Peyer's patch (tissue), 4 donors: ENCODE data around the gene CD40. TPM values are rescaled to one million over a fixed set of nuclear protein-coding genes. Genes with fewer than 3 reads are reported as not detected.

Experiments used
- DNase-seq, 3 donors: peaks; one replicate each; pipeline ENCODE4 v3.0.0-alpha.2; 2017 to 2019
- H3K27ac ChIP-seq, 4 donors: fragments of 200-600 bp; sonication (generic); one replicate each; pipeline ENCODE4 v1.5.1; 2016 to 2019
- H3K27me3 ChIP-seq, 2 donors: fragments of 200-600 bp; sonication (generic); one replicate each; pipeline ENCODE4 v1.5.1; 2019
- H3K36me3 ChIP-seq, 3 donors: fragments of 200-600 bp; sonication (generic); one replicate each; pipeline ENCODE4 v1.5.1; 2016 to 2019
- H3K4me1 ChIP-seq, 4 donors: fragments of 200-600 bp; sonication (generic); one replicate each; pipeline ENCODE4 v1.5.1; 2016 to 2019
- H3K4me3 ChIP-seq, 4 donors: fragments of 200-600 bp; sonication (generic); 1 replicate in 3 of 4; 2 replicates in 1 of 4; pipeline ENCODE4 v1.5.1; 2016 to 2019; ENCODE audit warnings: mild to moderate bottlenecking in 1 of 4
- H3K9me3 ChIP-seq, 4 donors: fragments of 200-600 bp; sonication (generic); one replicate each; pipeline ENCODE4 v1.5.1; 2016 to 2019; ENCODE audit warnings: mild to moderate bottlenecking in 1 of 4
- POLR2A ChIP-seq, 2 donors: fragments of 450-650 bp; IDR thresholded peaks; one replicate each; pipeline ENCODE4 v1.5.1; 2017; ENCODE audit warnings: antibody characterized with exemption in 2 of 2, mild to moderate bottlenecking in 2 of 2, moderate library complexity in 2 of 2
- total RNA-seq, 4 donors: library from RNA; depleted of rRNA; stranded (reverse); fragments of >200 nt; gene quantifications; one replicate each; pipeline ENCODE4 v1.1.0, GENCODE V29; 2016
- TF ChIP-seq, protein P1 (sequence below), 6 experiments: fragments of 450-650 bp in 4 of 6; fragments of 200-600 bp in 2 of 6; sonication (generic) in 1 of 6; IDR thresholded peaks; one replicate each; pipeline ENCODE4 v1.5.1; 2017 to 2019; ENCODE audit warnings: antibody characterized with exemption in 6 of 6, mild to moderate bottlenecking in 3 of 6, moderate library complexity in 1 of 6

CD40 gene
- total RNA-seq, 4 donors from 2014 or later = 1.6 to 17.6 (median 9.3) TPM

DNA sequence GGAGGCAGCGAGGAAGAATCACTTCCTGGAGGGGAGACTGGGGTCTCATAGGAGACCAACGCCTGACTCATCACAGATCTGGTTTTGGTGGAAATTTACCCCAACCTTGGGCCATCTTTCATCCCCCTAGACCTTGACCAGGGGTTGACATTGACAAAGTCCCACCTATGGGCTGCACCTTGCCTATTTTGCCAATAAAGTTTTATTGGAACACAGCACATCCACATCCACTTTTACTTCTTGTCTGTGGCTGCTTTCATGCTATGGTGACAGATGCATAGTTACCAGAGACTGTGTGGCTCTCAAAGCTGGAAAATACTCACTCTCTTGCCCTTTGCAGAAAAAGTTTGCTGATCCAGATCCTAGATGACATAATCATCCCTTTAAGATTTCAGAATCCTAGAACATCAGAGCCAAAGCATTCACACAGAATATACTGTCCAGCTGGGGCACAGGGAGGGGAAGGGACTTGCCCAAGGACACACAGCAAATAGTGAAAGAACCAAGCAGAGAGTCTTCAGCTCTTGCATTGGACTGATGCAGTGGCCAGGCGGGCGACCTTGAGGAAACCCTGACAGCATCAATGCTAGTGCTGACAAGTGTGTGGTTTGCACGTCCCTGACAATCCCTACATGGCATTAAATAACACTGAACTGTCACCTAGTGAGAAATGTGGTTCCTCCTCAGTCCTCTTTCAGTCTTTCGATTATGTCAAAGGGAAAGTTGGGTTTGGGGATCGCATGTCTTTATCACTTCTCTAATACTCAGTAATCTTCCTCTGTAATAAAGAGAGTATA, 41.2 kb downstream of the CD40 start:
- no peaks in the 10 kb centered on the region for H3K9me3 ChIP-seq
- no peaks in the 10 kb centered on the region for H3K27me3 ChIP-seq

DNA sequence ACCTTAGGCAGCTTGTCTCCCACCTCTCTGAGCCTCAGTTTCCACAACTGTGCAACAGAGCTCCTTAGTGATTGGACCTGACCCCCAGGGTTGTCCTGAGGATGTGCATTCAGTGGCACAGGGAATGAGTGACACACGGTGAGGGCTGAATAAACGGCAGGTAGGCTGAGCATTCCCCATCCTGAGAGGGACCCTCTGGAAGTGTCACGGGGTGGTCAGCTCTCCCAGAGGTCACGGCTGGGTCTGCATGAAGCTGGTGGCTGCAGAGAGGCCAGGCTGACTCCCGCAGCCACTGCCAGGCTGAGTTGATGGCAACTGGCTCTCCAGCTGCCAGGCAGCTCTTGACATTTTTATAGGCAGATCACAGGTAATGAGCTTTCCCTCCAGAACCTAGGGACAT, 42.5 kb downstream of the CD40 start:
- Histone ChIP-seq H3K9me3 (no peaks in the 10 kb centered on the region), H3K27ac (no peak overlapping the region), H3K4me3 (no peak overlapping the region), H3K36me3 (no peaks in the 10 kb centered on the region), H3K4me1 (no peaks in the 10 kb centered on the region), H3K27me3 (no peaks in the 10 kb centered on the region)
- TF ChIP-seq, protein P1, sequence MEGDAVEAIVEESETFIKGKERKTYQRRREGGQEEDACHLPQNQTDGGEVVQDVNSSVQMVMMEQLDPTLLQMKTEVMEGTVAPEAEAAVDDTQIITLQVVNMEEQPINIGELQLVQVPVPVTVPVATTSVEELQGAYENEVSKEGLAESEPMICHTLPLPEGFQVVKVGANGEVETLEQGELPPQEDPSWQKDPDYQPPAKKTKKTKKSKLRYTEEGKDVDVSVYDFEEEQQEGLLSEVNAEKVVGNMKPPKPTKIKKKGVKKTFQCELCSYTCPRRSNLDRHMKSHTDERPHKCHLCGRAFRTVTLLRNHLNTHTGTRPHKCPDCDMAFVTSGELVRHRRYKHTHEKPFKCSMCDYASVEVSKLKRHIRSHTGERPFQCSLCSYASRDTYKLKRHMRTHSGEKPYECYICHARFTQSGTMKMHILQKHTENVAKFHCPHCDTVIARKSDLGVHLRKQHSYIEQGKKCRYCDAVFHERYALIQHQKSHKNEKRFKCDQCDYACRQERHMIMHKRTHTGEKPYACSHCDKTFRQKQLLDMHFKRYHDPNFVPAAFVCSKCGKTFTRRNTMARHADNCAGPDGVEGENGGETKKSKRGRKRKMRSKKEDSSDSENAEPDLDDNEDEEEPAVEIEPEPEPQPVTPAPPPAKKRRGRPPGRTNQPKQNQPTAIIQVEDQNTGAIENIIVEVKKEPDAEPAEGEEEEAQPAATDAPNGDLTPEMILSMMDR (IDR thresholded peaks at IDR 0.05) = no peak
- TF ChIP-seq POLR2A (IDR thresholded peaks at IDR 0.05) = no peak
- DNase-seq = no peak

More for the DNA sequence above, 41.2 kb downstream of the CD40 start:
- Histone ChIP-seq H3K4me1 (no peaks in the 10 kb centered on the region), H3K27ac (no peak overlapping the region), H3K4me3 (no peak overlapping the region), H3K36me3 (no peaks in the 10 kb centered on the region)
- TF ChIP-seq, protein P1 (IDR thresholded peaks at IDR 0.05) = no peak
- TF ChIP-seq POLR2A (IDR thresholded peaks at IDR 0.05) = no peak
- no peak for DNase-seq

DNA sequence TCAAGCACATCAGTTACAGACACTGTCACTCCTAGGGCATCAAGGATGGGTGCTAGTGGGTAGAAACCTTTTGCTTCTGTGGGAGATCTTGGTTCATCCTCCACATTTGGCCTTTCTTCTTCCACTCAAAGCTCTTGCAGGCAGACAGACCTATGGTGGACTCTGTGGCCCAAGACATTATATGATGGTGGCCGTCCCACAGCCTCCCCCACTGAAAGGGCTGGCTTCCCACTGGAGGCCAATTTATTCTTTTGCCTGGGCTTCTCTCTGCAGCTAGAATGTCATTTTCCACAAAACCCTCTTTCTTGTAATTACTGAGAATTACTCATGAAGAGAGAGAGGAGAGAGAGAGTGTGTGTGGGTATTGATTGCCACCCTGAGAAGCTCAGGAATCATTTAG, 43.8 kb downstream of the CD40 start:
- no peaks in the 10 kb centered on the region for H3K9me3 ChIP-seq
- H3K4me1 ChIP-seq = no peaks in the 10 kb centered on the region
- no peaks in the 10 kb centered on the region for H3K36me3 ChIP-seq
- H3K4me3 ChIP-seq = no peak overlapping the region
- H3K27me3 ChIP-seq = no peaks in the 10 kb centered on the region
- TF ChIP-seq, protein P1 (IDR thresholded peaks at IDR 0.05) = no peak
- TF ChIP-seq POLR2A (IDR thresholded peaks at IDR 0.05) = no peak
- no peak for DNase-seq
- H3K27ac ChIP-seq = no peak overlapping the region

DNA sequence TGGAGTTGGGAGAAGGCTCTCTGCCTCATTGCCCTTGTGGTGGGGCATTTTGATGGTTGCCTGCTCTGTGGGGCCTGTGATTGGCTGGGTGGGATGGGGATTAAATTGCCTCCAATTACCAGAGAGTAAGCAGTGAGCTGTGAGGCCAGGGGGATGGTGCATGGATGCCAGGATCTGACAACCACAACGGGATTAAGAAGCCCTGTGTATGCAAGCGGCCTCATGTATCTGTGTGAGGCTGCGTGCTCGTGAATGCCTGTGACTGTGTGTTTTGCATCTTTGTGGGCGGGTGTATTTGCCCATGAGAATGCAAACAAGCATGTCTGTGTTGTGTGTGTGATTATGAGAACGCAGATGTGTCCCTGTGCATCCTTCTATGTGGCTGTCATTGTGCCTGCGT, 46.1 kb downstream of the CD40 start:
- Histone ChIP-seq H3K27ac (no peak overlapping the region), H3K36me3 (no peaks in the 10 kb centered on the region), H3K9me3 (no peaks in the 10 kb centered on the region), H3K4me3 (no peak overlapping the region), H3K27me3 (no peaks in the 10 kb centered on the region), H3K4me1 (no peaks in the 10 kb centered on the region)
- DNase-seq = no peak
- TF ChIP-seq POLR2A (IDR thresholded peaks at IDR 0.05) = no peak
- TF ChIP-seq, protein P1 (IDR thresholded peaks at IDR 0.05) = no peak

DNA sequence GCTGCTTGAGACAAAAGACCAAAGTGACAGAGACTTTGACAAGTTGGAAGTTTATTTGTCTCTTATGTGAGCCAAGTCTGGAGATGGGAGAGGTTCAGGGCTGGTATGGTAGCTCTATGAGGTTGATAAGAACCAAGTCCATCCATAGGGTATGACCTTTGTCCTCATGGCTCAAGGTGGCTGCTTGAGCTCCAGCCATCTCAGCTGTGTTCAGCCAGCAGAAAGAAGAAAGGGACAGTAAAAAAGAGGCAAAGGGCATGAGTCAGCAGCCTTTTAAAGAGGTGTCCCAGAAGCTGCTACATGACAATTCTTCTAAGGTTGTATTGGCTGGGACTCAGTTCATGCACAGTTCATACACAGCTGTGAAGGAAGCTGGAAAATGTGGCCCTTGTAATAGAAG, 49.0 kb downstream of the CD40 start:
- no peaks in the 10 kb centered on the region for H3K36me3 ChIP-seq
- H3K4me1 ChIP-seq = no peaks in the 10 kb centered on the region
- no peak overlapping the region for H3K27ac ChIP-seq
- DNase-seq = no peak
- no peak for TF ChIP-seq POLR2A (IDR thresholded peaks at IDR 0.05)
- TF ChIP-seq, protein P1 (IDR thresholded peaks at IDR 0.05) = no peak
- no peaks in the 10 kb centered on the region for H3K27me3 ChIP-seq
- H3K4me3 ChIP-seq = no peak overlapping the region
- H3K9me3 ChIP-seq = no peaks in the 10 kb centered on the region
